ENCODE measurements around the gene CSF3. TPM values are rescaled to one million over a fixed set of nuclear protein-coding genes. Genes with fewer than 3 reads are reported as not detected.

Gene CSF3
- total RNA-seq, 1 experiment from 2014 or later = not detected

GRCh38 chr17:40014375-40014980 lies 762 bp upstream of the CSF3 start:
- H3K4me3 ChIP-seq = no peak overlapping the region
- H3K4me1 ChIP-seq (replicated peaks; ENCODE audit: insufficient read depth) = peaks cover 14% of the 10 kb centered on the region
- no peak overlapping the region for H3K27ac ChIP-seq
- BruUV-seq (replicated peaks) = no TSS peak
- CTCF ChIA-PET = interaction anchor here (0.6 kb wide), 1 partner anchor 61 kb away, joined by 3 read pairs; no protein-coding TSS in a partner anchor
- H3K9me2 ChIP-seq (ENCODE audit: insufficient read depth) = no peaks in the 10 kb centered on the region
- POLR2A ChIA-PET (ENCODE audit: unreplicated experiment) = interaction anchor here (0.9 kb wide), 1 partner anchor 86 kb away, joined by 5 read pairs; the partner anchor contains the start of gene NR1D1
- no peaks in the 10 kb centered on the region for H4K20me1 ChIP-seq (ENCODE audit: insufficient read depth)
- no peaks in the 10 kb centered on the region for H3K27me3 ChIP-seq (ENCODE audit: insufficient read depth, low read depth)
- TF ChIP-seq CTCF (conservative IDR thresholded peaks at IDR 0.05) (no peak), EZH2 (IDR thresholded peaks at IDR 0.05; ENCODE audit: low read depth) (no peak)
- intact Hi-C loops (cut with micrococcal nuclease; ENCODE audit: unreplicated experiment) = no loop called here
- H3F3A ChIP-seq (ENCODE audit: insufficient read depth, low read depth) = peaks cover 8% of the 10 kb centered on the region; the same call in 1 of the 2 replicates
- H2AFZ ChIP-seq = no peak overlapping the region
- H3K4me2 ChIP-seq = no peak overlapping the region
- no peak for DNase-seq
- no peaks in the 10 kb centered on the region for H3K9me3 ChIP-seq (ENCODE audit: insufficient read depth, low read depth)
- H3K79me2 ChIP-seq (ENCODE audit: low read depth) = no peaks in the 10 kb centered on the region
- peaks cover 4% of the 10 kb centered on the region; the same call in 1 of the 2 replicates for H3K36me3 ChIP-seq (ENCODE audit: low read depth)

GRCh38 chr17:40015998-40016985 lies 1.1 kb downstream of the CSF3 start:
- intact Hi-C loops (cut with micrococcal nuclease; ENCODE audit: unreplicated experiment) = no loop called here
- no peaks in the 10 kb centered on the region for H3K9me3 ChIP-seq (ENCODE audit: insufficient read depth, low read depth)
- no TSS peak for BruUV-seq (replicated peaks)
- no peak overlapping the region for H3K4me2 ChIP-seq
- H3K4me3 ChIP-seq = no peak overlapping the region
- no peak overlapping the region for H3K27ac ChIP-seq
- H3K79me2 ChIP-seq (ENCODE audit: low read depth) = no peaks in the 10 kb centered on the region
- peaks cover 4% of the 10 kb centered on the region; the same call in 1 of the 2 replicates for H3K36me3 ChIP-seq (ENCODE audit: low read depth)
- ChIA-PET POLR2A (ENCODE audit: unreplicated experiment) (no interaction called here), CTCF (interaction anchor here (0.5 to 1.7 kb wide), 3 partner anchors 10 to 274 kb away, joined by 3 to 6 read pairs (median 5); no protein-coding TSS in a partner anchor)
- H4K20me1 ChIP-seq (ENCODE audit: insufficient read depth) = no peaks in the 10 kb centered on the region
- DNase-seq = no peak
- H3K9me2 ChIP-seq (ENCODE audit: insufficient read depth) = no peaks in the 10 kb centered on the region
- no peaks in the 10 kb centered on the region for H3K27me3 ChIP-seq (ENCODE audit: insufficient read depth, low read depth)
- TF ChIP-seq CTCF (conservative IDR thresholded peaks at IDR 0.05) (no peak), EZH2 (IDR thresholded peaks at IDR 0.05; ENCODE audit: low read depth) (no peak)
- no peak overlapping the region for H2AFZ ChIP-seq
- peaks cover 11% of the 10 kb centered on the region; the same call in 1 of the 2 replicates for H3F3A ChIP-seq (ENCODE audit: insufficient read depth, low read depth)
- peaks cover 17% of the 10 kb centered on the region for H3K4me1 ChIP-seq (replicated peaks; ENCODE audit: insufficient read depth)

GRCh38 chr17:40017422-40018080 lies 2.3 kb downstream of the CSF3 start:
- ChIA-PET CTCF (interaction anchor here (0.7 kb wide), 1 partner anchor 221 kb away, joined by 4 read pairs; no protein-coding TSS in a partner anchor), POLR2A (ENCODE audit: unreplicated experiment) (no interaction called here)
- no peaks in the 10 kb centered on the region for H3K27me3 ChIP-seq (ENCODE audit: insufficient read depth, low read depth)
- no peak overlapping the region for H3K4me2 ChIP-seq
- no TSS peak for BruUV-seq (replicated peaks)
- intact Hi-C loops (cut with micrococcal nuclease; ENCODE audit: unreplicated experiment) = no loop called here
- no peaks in the 10 kb centered on the region for H3K79me2 ChIP-seq (ENCODE audit: low read depth)
- peaks cover 22% of the 10 kb centered on the region; the same call in 1 of the 2 replicates for H3F3A ChIP-seq (ENCODE audit: insufficient read depth, low read depth)
- H3K4me1 ChIP-seq (replicated peaks; ENCODE audit: insufficient read depth) = peaks cover 30% of the 10 kb centered on the region
- no peak overlapping the region for H2AFZ ChIP-seq
- peaks cover 4% of the 10 kb centered on the region; the same call in 1 of the 2 replicates for H3K36me3 ChIP-seq (ENCODE audit: low read depth)
- no peak for TF ChIP-seq CTCF (conservative IDR thresholded peaks at IDR 0.05)
- TF ChIP-seq EZH2 (IDR thresholded peaks at IDR 0.05; ENCODE audit: low read depth) = no peak
- H3K9me3 ChIP-seq (ENCODE audit: insufficient read depth, low read depth) = no peaks in the 10 kb centered on the region
- no peaks in the 10 kb centered on the region for H4K20me1 ChIP-seq (ENCODE audit: insufficient read depth)
- no peaks in the 10 kb centered on the region for H3K9me2 ChIP-seq (ENCODE audit: insufficient read depth)
- no peak overlapping the region for H3K4me3 ChIP-seq
- H3K27ac ChIP-seq = no peak overlapping the region
- DNase-seq = no peak

All from PC-9 (cell line).